Measurements from ENCODE around the gene CCDC188. TPM values are rescaled to one million over a fixed set of nuclear protein-coding genes. Genes with fewer than 3 reads are reported as not detected.

The CCDC188 gene
- total and polyA plus RNA-seq, 12 donors: 0.30 to 19.0 (median 0.77) TPM; not detected in 2

DNA sequence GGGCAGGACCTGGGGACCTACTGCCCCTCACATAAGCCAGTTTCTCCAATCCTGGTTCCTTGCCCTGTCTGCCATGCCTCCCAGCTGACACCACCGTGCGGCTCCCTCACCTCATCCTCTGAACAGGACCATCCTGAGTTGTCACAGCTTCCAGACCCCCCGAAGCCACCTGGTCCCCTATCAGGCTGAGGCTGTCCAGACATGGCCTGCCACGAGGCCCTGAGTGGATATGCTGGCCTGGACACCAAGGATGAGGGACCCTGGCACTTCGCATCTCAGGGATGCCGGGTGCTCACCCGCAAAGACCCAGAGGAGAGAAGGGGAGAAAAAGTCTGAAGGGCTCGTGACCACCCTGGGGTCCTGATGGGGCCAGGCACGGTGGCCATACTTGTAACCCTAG is 15.8 kb upstream of the CCDC188 start:
- 83 to 89% (median 85%) methylated on average over 8 to 9 of the region's 9 CpGs for WGBS, 4 donors

DNA sequence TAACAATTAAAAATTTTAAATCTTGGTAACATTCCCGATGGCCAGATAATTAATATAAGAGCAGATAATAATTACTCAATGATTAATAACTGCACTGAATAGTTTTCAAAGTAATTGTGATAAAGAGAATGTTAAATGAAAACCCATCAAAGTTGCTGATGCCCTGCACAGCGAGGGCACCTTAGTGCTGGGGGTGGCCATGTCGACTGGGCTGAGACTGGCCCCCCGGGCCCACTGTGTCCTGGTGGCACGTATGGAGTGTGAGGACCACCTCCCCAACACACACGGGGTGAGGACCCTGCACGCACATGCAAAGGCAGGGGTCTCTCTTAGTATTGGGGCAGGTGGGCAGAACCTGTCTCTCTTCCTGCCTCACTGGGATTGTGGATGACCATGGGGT is 15.1 kb upstream of the CCDC188 start:
- no peaks in the 10 kb centered on the region for H3K4me1 ChIP-seq (replicated peaks in 1 of 2)
- intact Hi-C loops (cut with DNase I): no loop called here
- 75 to 79% (median 78%) methylated on average over 5 to 7 of the region's 7 CpGs for WGBS, 4 donors
- no peak overlapping the region for H3K27ac ChIP-seq
- no peak overlapping the region for H3K4me3 ChIP-seq
- H3K27me3 ChIP-seq: no peaks in the 10 kb centered on the region
- TF ChIP-seq, protein P1, sequence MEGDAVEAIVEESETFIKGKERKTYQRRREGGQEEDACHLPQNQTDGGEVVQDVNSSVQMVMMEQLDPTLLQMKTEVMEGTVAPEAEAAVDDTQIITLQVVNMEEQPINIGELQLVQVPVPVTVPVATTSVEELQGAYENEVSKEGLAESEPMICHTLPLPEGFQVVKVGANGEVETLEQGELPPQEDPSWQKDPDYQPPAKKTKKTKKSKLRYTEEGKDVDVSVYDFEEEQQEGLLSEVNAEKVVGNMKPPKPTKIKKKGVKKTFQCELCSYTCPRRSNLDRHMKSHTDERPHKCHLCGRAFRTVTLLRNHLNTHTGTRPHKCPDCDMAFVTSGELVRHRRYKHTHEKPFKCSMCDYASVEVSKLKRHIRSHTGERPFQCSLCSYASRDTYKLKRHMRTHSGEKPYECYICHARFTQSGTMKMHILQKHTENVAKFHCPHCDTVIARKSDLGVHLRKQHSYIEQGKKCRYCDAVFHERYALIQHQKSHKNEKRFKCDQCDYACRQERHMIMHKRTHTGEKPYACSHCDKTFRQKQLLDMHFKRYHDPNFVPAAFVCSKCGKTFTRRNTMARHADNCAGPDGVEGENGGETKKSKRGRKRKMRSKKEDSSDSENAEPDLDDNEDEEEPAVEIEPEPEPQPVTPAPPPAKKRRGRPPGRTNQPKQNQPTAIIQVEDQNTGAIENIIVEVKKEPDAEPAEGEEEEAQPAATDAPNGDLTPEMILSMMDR (IDR thresholded peaks at IDR 0.05): no peak
- no peak for TF ChIP-seq POLR2A (IDR thresholded peaks at IDR 0.05)
- H3K9me3 ChIP-seq (replicated peaks in 1 of 3): no peaks in the 10 kb centered on the region
- H3K36me3 ChIP-seq (replicated peaks in 1 of 2): no peaks in the 10 kb centered on the region
- DNase-seq: no peak

More for the DNA sequence above, 15.8 kb upstream of the CCDC188 start:
- no peaks in the 10 kb centered on the region for H3K4me1 ChIP-seq (replicated peaks in 1 of 2)
- H3K4me3 ChIP-seq: no peak overlapping the region
- no peak for DNase-seq
- no peak overlapping the region for H3K27ac ChIP-seq
- TF ChIP-seq, protein P1 (IDR thresholded peaks at IDR 0.05): no peak
- TF ChIP-seq POLR2A (IDR thresholded peaks at IDR 0.05): no peak
- no peaks in the 10 kb centered on the region for H3K9me3 ChIP-seq (replicated peaks in 1 of 3)
- intact Hi-C loops (cut with DNase I): no loop called here
- no peaks in the 10 kb centered on the region for H3K27me3 ChIP-seq
- H3K36me3 ChIP-seq (replicated peaks in 1 of 2): no peaks in the 10 kb centered on the region

DNA sequence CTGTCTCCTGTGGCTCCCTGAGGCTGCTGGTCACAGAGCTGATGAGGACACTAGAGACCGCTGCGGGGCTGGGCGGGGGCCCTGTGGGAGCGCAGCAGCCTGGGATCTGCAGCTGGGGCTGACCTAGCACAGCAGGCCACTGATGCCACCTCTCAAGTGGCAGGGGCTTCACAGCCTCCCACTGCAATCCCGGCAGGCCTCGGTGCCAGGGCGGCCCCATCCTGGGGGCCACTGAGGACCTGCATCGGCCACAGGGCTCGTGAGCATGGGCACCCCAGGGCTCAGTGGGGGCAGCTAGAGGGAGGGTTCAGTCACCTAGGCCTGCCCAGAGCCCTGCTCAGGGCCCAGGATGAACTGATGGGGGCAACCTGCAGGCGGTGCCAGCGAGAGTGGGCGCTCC is 14.6 kb upstream of the CCDC188 start:
- no peak overlapping the region for H3K4me3 ChIP-seq
- intact Hi-C loops (cut with DNase I): no loop called here
- H3K36me3 ChIP-seq (replicated peaks in 1 of 2): no peaks in the 10 kb centered on the region
- no peaks in the 10 kb centered on the region for H3K4me1 ChIP-seq (replicated peaks in 1 of 2)
- 83 to 92% (median 87%) methylated on average over 3 to 12 of the region's 12 CpGs for WGBS, 4 donors
- H3K9me3 ChIP-seq (replicated peaks in 1 of 3): no peaks in the 10 kb centered on the region
- H3K27ac ChIP-seq: no peak overlapping the region
- DNase-seq: no peak
- no peaks in the 10 kb centered on the region for H3K27me3 ChIP-seq
- no peak for TF ChIP-seq POLR2A (IDR thresholded peaks at IDR 0.05)
- TF ChIP-seq, protein P1 (IDR thresholded peaks at IDR 0.05): no peak

DNA sequence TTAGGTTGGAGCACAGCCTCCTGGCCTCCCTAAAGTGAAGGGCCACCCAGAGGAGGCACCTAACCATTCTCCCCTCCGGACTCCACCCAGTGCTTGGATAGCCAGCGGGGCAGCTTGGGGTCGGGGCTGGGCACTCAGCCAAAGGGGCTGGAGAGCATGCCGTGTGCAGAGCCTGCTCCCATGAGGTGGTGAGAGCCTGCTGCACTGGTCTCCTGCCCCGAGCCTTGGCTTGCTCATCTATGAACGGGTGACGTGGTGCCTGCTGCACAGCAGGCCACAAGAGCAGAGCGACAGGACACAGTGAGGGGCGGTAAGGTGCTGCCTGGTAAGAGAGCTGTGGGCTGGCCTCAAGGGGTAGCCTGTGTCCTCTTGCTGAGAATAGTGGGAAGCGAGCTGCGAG is 14.0 kb upstream of the CCDC188 start:
- intact Hi-C loops (cut with DNase I): no loop called here
- Histone ChIP-seq H3K27me3 (no peaks in the 10 kb centered on the region), H3K9me3 (replicated peaks in 1 of 3) (no peaks in the 10 kb centered on the region), H3K27ac (no peak overlapping the region), H3K4me1 (replicated peaks in 1 of 2) (no peaks in the 10 kb centered on the region), H3K36me3 (replicated peaks in 1 of 2) (no peaks in the 10 kb centered on the region), H3K4me3 (no peak overlapping the region)
- no peak for DNase-seq
- TF ChIP-seq POLR2A (IDR thresholded peaks at IDR 0.05): no peak
- TF ChIP-seq, protein P1 (IDR thresholded peaks at IDR 0.05): no peak
- 64 to 90% (median 71%) methylated on average over 2 to 11 of the region's 11 CpGs for WGBS, 4 donors

Data from adrenal gland (tissue), 12 donors.